Measurements from ENCODE around the gene PTPRF.

PTPRF gene

GRCh38 chr1:43529206-43529731 is 1.4 kb upstream of the PTPRF start:
- no peak for TF ChIP-seq SIN3A (IDR thresholded peaks at IDR 0.05; ENCODE audit: borderline replicate concordance, insufficient read depth, low read length)
- TF ChIP-seq REST (IDR thresholded peaks at IDR 0.05; ENCODE audit: insufficient read depth in 1 of 2, low read depth in 2 of 2, low read length in 2 of 2), result no peak
- no peak for TF ChIP-seq TAF1 (IDR thresholded peaks at IDR 0.05; ENCODE audit: borderline replicate concordance, insufficient read depth, low read length)
- no peak for TF ChIP-seq FOXP2 (optimal IDR thresholded peaks at IDR 0.05; ENCODE audit: borderline replicate concordance, extremely low read depth, extremely low read length, insufficient read depth)
- no peak for TF ChIP-seq POLR2AphosphoS5 (IDR thresholded peaks at IDR 0.05; ENCODE audit: low read depth, low read length)

GRCh38 chr1:43531107-43531905 is 623 bp downstream of the PTPRF start:
- TF ChIP-seq SIN3A (IDR thresholded peaks at IDR 0.05; ENCODE audit: borderline replicate concordance, insufficient read depth, low read length) (no peak), TAF1 (IDR thresholded peaks at IDR 0.05; ENCODE audit: borderline replicate concordance, insufficient read depth, low read length) (no peak), FOXP2 (optimal IDR thresholded peaks at IDR 0.05; ENCODE audit: borderline replicate concordance, extremely low read depth, extremely low read length, insufficient read depth) (peak; percentile 25), REST (IDR thresholded peaks at IDR 0.05; ENCODE audit: insufficient read depth in 1 of 2, low read depth in 2 of 2, low read length in 2 of 2) (no peak), POLR2AphosphoS5 (IDR thresholded peaks at IDR 0.05; ENCODE audit: low read depth, low read length) (no peak)

- TF ChIP-seq FOXP2 (optimal IDR thresholded peaks at IDR 0.05; ENCODE audit: borderline replicate concordance, extremely low read depth, extremely low read length, insufficient read depth) (no peak), REST (IDR thresholded peaks at IDR 0.05; ENCODE audit: insufficient read depth in 1 of 2, low read depth in 2 of 2, low read length in 2 of 2) (no peak), TAF1 (IDR thresholded peaks at IDR 0.05; ENCODE audit: borderline replicate concordance, insufficient read depth, low read length) (no peak), POLR2AphosphoS5 (IDR thresholded peaks at IDR 0.05; ENCODE audit: low read depth, low read length) (no peak), SIN3A (IDR thresholded peaks at IDR 0.05; ENCODE audit: borderline replicate concordance, insufficient read depth, low read length) (no peak)
Measured at GRCh38 chr1:43531906-43532584, 1.4 kb downstream of the PTPRF start.

- TF ChIP-seq FOXP2 (optimal IDR thresholded peaks at IDR 0.05; ENCODE audit: borderline replicate concordance, extremely low read depth, extremely low read length, insufficient read depth), result no peak
- no peak for TF ChIP-seq REST (IDR thresholded peaks at IDR 0.05; ENCODE audit: insufficient read depth in 1 of 2, low read depth in 2 of 2, low read length in 2 of 2)
- TF ChIP-seq POLR2AphosphoS5 (IDR thresholded peaks at IDR 0.05; ENCODE audit: low read depth, low read length), result no peak
- no peak for TF ChIP-seq SIN3A (IDR thresholded peaks at IDR 0.05; ENCODE audit: borderline replicate concordance, insufficient read depth, low read length)
- TF ChIP-seq TAF1 (IDR thresholded peaks at IDR 0.05; ENCODE audit: borderline replicate concordance, insufficient read depth, low read length), result no peak
Measured at GRCh38 chr1:43532716-43533115, 2.0 kb downstream of the PTPRF start.

All from PFSK-1 (cell line).